Fibroblast of lung (primary cell): ENCODE results near the gene EXOC6B.

Source experiments
- EZH2 ChIP-seq: IDR thresholded peaks from 2 replicates; pipeline ENCODE4 v1.5.1; 2012; ENCODE audit warnings: low read length, control low read depth, mild to moderate bottlenecking; ENCODE audit errors: missing control alignments
- TF ChIP-seq, protein P1 (sequence below), 2 donors: IDR thresholded peaks in 1 of 2; conservative IDR thresholded peaks in 1 of 2; 1 replicate in 1 of 2; 2 replicates in 1 of 2; pipeline ENCODE4 v1.5.1; 2011 to 2012; ENCODE audit warnings: low read length in 2 of 2, control low read depth in 1 of 2, inconsistent platforms in 1 of 2, low read depth in 1 of 2, mild to moderate bottlenecking in 1 of 2

DNA sequence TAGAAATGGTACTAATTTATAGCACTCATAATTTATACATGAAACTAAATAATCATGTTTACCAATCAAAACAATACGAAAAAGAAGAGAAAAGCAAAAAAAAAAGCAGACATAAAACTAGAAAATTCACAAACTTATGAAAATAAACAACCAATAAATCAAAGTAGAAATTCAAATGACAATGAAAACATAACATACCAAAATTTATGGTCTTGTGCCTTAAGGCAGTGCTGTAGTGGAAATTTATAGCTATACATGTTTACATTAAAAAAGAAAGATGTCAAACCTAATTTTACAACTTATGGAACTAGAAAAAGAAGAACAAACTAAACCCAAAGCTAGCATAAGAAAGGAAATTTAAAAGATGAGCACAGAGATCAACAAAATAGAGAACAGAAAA, 45.2 kb upstream of the EXOC6B start:
- TF ChIP-seq, protein P1, sequence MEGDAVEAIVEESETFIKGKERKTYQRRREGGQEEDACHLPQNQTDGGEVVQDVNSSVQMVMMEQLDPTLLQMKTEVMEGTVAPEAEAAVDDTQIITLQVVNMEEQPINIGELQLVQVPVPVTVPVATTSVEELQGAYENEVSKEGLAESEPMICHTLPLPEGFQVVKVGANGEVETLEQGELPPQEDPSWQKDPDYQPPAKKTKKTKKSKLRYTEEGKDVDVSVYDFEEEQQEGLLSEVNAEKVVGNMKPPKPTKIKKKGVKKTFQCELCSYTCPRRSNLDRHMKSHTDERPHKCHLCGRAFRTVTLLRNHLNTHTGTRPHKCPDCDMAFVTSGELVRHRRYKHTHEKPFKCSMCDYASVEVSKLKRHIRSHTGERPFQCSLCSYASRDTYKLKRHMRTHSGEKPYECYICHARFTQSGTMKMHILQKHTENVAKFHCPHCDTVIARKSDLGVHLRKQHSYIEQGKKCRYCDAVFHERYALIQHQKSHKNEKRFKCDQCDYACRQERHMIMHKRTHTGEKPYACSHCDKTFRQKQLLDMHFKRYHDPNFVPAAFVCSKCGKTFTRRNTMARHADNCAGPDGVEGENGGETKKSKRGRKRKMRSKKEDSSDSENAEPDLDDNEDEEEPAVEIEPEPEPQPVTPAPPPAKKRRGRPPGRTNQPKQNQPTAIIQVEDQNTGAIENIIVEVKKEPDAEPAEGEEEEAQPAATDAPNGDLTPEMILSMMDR (conservative IDR thresholded peaks at IDR 0.05 in 1 of 2, IDR thresholded peaks at IDR 0.05 in 1 of 2; ENCODE audit: low read depth in 1 of 2, low read length in 2 of 2): no peak
- TF ChIP-seq EZH2: no peak
